Measurements from ENCODE around the gene VSNL1. TPM values are rescaled to one million over a fixed set of nuclear protein-coding genes. Genes with fewer than 3 reads are reported as not detected.

VSNL1 gene
- total RNA-seq, 1 experiment from 2014 or later: 7.8 TPM

- ChIA-PET POLR2A (ENCODE audit: low non-redundant PET) (no interaction called here), CTCF (interaction anchor here (0.6 kb wide), 1 partner anchor 209 kb away, joined by 4 read pairs; no protein-coding TSS in a partner anchor)
- Histone ChIP-seq H3K4me3 (ENCODE audit: low read depth, low read length, poor library complexity, severe bottlenecking) (no peak overlapping the region), H3K27me3 (replicated peaks; ENCODE audit: insufficient read depth, low read depth, low read length, poor library complexity) (no peaks in the 10 kb centered on the region), H3K4me1 (ENCODE audit: insufficient read depth, low read length, poor library complexity, severe bottlenecking) (no peaks in the 10 kb centered on the region), H3K27ac (ENCODE audit: low read depth, low read length, poor library complexity, severe bottlenecking) (no peak overlapping the region), H3K36me3 (ENCODE audit: insufficient read depth, low read length, poor library complexity, severe bottlenecking) (no peaks in the 10 kb centered on the region), H3K9me3 (ENCODE audit: low read depth, low read length, poor library complexity, severe bottlenecking) (no peaks in the 10 kb centered on the region)
- no TSS peak for BruUV-seq (replicated peaks)
- no peak for TF ChIP-seq EZH2 (IDR thresholded peaks at IDR 0.05; ENCODE audit: borderline replicate concordance, low read depth, low read length, poor library complexity, severe bottlenecking)
- TF ChIP-seq, protein P1, sequence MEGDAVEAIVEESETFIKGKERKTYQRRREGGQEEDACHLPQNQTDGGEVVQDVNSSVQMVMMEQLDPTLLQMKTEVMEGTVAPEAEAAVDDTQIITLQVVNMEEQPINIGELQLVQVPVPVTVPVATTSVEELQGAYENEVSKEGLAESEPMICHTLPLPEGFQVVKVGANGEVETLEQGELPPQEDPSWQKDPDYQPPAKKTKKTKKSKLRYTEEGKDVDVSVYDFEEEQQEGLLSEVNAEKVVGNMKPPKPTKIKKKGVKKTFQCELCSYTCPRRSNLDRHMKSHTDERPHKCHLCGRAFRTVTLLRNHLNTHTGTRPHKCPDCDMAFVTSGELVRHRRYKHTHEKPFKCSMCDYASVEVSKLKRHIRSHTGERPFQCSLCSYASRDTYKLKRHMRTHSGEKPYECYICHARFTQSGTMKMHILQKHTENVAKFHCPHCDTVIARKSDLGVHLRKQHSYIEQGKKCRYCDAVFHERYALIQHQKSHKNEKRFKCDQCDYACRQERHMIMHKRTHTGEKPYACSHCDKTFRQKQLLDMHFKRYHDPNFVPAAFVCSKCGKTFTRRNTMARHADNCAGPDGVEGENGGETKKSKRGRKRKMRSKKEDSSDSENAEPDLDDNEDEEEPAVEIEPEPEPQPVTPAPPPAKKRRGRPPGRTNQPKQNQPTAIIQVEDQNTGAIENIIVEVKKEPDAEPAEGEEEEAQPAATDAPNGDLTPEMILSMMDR (conservative IDR thresholded peaks at IDR 0.05; ENCODE audit: low read depth, low read length): no peak
- intact Hi-C loops (cut with micrococcal nuclease; ENCODE audit: unreplicated experiment): no loop called here
- no peak for DNase-seq (ENCODE audit: low spot score)
These were observed 95.8 kb downstream of the VSNL1 start for GRCh38 chr2:17636257-17636656.

GRCh38 chr2:17637131-17637906 is 96.8 kb downstream of the VSNL1 start:
- H3K27me3 ChIP-seq (replicated peaks; ENCODE audit: insufficient read depth, low read depth, low read length, poor library complexity): no peaks in the 10 kb centered on the region
- ChIA-PET POLR2A (ENCODE audit: low non-redundant PET) (no interaction called here), CTCF (interaction anchor here (0.6 kb wide), 1 partner anchor 210 kb away, joined by 4 read pairs; no protein-coding TSS in a partner anchor)
- H3K36me3 ChIP-seq (ENCODE audit: insufficient read depth, low read length, poor library complexity, severe bottlenecking): no peaks in the 10 kb centered on the region
- no peak for DNase-seq (ENCODE audit: low spot score)
- no peaks in the 10 kb centered on the region for H3K9me3 ChIP-seq (ENCODE audit: low read depth, low read length, poor library complexity, severe bottlenecking)
- no peak overlapping the region for H3K4me3 ChIP-seq (ENCODE audit: low read depth, low read length, poor library complexity, severe bottlenecking)
- H3K4me1 ChIP-seq (ENCODE audit: insufficient read depth, low read length, poor library complexity, severe bottlenecking): no peaks in the 10 kb centered on the region
- TF ChIP-seq EZH2 (IDR thresholded peaks at IDR 0.05; ENCODE audit: borderline replicate concordance, low read depth, low read length, poor library complexity, severe bottlenecking): no peak
- TF ChIP-seq, protein P1 (conservative IDR thresholded peaks at IDR 0.05; ENCODE audit: low read depth, low read length): no peak
- no TSS peak for BruUV-seq (replicated peaks)
- intact Hi-C loops (cut with micrococcal nuclease; ENCODE audit: unreplicated experiment): no loop called here
- no peak overlapping the region for H3K27ac ChIP-seq (ENCODE audit: low read depth, low read length, poor library complexity, severe bottlenecking)

DNA sequence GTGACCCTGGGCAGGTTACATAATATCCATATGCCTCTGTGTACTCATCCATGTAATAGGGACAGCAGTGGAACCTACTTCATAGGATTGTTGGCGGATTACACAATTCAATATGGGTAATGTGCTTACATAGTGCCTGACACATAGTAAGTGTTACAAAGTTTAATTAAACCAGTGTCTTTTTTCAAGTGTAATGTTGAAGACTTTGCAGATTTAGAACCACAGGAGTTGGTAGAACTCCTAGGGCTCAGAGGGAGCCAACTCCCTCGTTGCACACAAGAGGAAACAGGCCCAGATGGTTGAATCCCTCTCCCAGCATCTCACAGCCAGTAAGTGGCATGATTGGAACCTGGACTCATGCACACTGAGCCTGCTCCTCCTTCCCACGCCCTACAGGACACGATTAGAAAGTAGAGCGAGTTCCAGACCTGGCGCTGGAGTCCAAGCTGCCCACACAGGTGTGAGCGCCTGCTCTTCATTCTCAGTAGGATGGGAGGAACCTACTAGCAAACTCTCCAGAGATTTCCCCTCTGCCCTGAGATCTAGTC is 97.8 kb downstream of the VSNL1 start:
- BruUV-seq (replicated peaks): no TSS peak
- H3K9me3 ChIP-seq (ENCODE audit: low read depth, low read length, poor library complexity, severe bottlenecking): no peaks in the 10 kb centered on the region

More for the DNA sequence above, 97.8 kb downstream of the VSNL1 start:
- intact Hi-C loops (cut with micrococcal nuclease; ENCODE audit: unreplicated experiment): no loop called here
- ChIA-PET CTCF (no interaction called here), POLR2A (ENCODE audit: low non-redundant PET) (no interaction called here)
- no peak for TF ChIP-seq EZH2 (IDR thresholded peaks at IDR 0.05; ENCODE audit: borderline replicate concordance, low read depth, low read length, poor library complexity, severe bottlenecking)
- TF ChIP-seq, protein P1 (conservative IDR thresholded peaks at IDR 0.05; ENCODE audit: low read depth, low read length): no peak
- H3K4me3 ChIP-seq (ENCODE audit: low read depth, low read length, poor library complexity, severe bottlenecking): no peak overlapping the region
- no peaks in the 10 kb centered on the region for H3K36me3 ChIP-seq (ENCODE audit: insufficient read depth, low read length, poor library complexity, severe bottlenecking)
- no peaks in the 10 kb centered on the region for H3K27me3 ChIP-seq (replicated peaks; ENCODE audit: insufficient read depth, low read depth, low read length, poor library complexity)
- DNase-seq (ENCODE audit: low spot score): no peak
- H3K4me1 ChIP-seq (ENCODE audit: insufficient read depth, low read length, poor library complexity, severe bottlenecking): peaks cover 1% of the 10 kb centered on the region
- no peak overlapping the region for H3K27ac ChIP-seq (ENCODE audit: low read depth, low read length, poor library complexity, severe bottlenecking)
